ENCODE measurements around the gene HOXB1.

Gene HOXB1

DNA sequence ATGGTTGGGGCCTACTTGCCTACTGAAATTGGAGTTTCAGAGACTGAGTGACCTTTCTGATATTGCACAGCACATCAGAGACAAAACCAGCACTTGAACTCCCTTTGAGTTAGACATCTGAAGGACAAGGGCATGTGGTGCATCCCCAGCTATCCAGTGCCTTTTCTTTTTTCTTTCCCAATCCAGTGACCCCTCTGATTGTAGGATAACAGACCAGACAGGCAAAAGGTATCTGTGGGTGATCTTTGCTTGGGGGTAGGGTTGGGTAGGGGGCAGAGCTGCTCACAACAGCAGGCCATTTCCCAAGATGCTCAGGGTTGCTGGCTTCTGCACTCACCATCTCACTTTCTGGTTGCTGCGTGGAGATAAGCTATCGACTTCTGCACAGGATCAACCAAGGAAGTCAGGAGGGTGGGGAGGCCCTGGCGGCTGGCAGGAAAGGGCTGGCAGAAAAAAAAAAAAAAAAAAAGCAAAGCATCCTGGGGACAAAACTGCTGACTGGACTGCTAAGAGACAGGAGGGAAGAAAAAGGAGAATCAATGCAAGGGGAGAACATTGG lies 42.2 kb downstream of the HOXB1 start:
- TF ChIP-seq, protein P1, sequence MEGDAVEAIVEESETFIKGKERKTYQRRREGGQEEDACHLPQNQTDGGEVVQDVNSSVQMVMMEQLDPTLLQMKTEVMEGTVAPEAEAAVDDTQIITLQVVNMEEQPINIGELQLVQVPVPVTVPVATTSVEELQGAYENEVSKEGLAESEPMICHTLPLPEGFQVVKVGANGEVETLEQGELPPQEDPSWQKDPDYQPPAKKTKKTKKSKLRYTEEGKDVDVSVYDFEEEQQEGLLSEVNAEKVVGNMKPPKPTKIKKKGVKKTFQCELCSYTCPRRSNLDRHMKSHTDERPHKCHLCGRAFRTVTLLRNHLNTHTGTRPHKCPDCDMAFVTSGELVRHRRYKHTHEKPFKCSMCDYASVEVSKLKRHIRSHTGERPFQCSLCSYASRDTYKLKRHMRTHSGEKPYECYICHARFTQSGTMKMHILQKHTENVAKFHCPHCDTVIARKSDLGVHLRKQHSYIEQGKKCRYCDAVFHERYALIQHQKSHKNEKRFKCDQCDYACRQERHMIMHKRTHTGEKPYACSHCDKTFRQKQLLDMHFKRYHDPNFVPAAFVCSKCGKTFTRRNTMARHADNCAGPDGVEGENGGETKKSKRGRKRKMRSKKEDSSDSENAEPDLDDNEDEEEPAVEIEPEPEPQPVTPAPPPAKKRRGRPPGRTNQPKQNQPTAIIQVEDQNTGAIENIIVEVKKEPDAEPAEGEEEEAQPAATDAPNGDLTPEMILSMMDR (conservative IDR thresholded peaks at IDR 0.05; ENCODE audit: control insufficient read depth, insufficient read depth, low read depth, low read length) = no peak
- H3K4me3 ChIP-seq (ENCODE audit: control insufficient read depth, low read depth, low read length) = no peak overlapping the region
- DNase-seq (ENCODE audit: low read depth) = no peak

DNA sequence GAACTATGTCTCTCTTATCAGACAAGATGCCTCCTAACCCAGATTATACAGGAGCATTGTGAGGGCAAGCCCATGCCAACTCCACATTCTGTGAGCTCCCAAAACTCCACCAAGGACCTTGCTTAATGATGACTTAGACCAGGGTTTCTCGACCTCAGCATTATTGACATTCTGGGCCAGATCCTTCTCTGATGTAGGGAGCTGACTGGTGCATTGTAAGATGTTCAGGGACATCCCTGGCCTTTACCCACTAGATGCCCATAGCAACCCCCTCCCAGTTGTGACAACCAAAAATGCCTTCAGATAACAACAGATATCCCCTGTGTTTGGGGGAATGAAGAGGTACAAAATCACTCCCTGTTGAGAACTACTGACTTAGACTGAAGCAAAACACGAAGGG lies 43.6 kb downstream of the HOXB1 start:
- DNase-seq (ENCODE audit: low read depth) = no peak
- no peak overlapping the region for H3K4me3 ChIP-seq (ENCODE audit: control insufficient read depth, low read depth, low read length)
- TF ChIP-seq, protein P1 (conservative IDR thresholded peaks at IDR 0.05; ENCODE audit: control insufficient read depth, insufficient read depth, low read depth, low read length) = no peak

DNA sequence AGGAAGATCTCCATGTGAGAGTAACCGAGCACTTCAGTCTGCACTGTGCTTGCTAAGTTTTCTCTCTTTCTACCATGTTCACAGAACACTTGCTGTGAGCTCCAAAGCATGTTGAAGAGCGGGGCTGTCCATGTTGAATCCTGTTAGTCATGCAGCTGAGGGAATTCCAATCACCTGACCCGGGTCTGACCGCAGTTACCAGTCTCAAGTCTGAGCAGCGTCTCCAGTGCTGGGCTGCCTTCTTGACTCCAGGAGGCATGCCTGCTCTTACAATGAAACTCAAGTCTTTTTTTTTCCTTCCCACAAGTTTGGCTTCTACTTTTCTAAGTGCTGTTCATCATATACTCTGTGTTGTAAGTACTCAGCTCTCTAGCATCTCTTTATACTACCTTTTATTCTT lies 44.3 kb downstream of the HOXB1 start:
- H3K4me3 ChIP-seq (ENCODE audit: control insufficient read depth, low read depth, low read length) = no peak overlapping the region
- TF ChIP-seq, protein P1 (conservative IDR thresholded peaks at IDR 0.05; ENCODE audit: control insufficient read depth, insufficient read depth, low read depth, low read length) = peak; percentile 57
- DNase-seq (ENCODE audit: low read depth) = peak; percentile 99

DNA sequence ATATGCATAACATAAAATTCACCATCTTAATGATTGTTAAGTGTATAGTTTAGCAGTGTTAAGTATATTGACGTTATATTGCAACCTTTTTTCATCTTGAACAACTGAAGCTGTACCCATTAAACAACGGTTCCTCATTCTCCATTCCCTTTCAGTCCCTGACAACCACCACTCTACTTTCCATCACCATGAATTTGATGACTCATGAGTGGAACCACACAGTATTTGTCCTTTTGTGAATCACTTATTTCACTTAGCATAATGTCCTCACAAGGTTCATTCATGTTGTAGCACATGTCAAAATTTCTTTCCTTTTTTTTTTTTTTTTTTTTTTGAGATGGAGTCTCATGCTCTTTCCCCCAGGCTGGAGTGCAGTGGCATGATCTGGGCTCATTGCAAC lies 46.0 kb downstream of the HOXB1 start:
- H3K4me3 ChIP-seq (ENCODE audit: control insufficient read depth, low read depth, low read length) = no peak overlapping the region
- TF ChIP-seq, protein P1 (conservative IDR thresholded peaks at IDR 0.05; ENCODE audit: control insufficient read depth, insufficient read depth, low read depth, low read length) = no peak
- peak; percentile 89 for DNase-seq (ENCODE audit: low read depth)

DNA sequence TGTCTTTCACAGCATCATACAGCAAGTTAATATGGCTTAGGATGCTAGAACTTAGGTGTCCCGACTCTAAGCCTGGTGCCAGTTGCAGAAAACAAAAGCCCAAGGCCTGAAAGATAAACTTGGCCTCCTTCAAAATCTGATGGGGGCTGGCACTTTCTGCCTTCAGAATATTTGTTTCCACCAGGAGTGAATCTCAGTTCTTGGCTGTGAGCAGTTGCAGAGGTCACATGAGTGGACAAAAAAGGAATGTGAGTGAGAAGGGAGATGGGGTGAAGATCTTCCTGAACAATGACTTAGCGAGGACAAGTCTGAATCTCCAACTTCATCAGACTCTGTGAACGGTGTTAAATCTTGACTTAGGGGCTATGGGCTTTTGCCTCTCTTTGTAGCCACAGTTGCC lies 46.6 kb downstream of the HOXB1 start:
- H3K4me3 ChIP-seq (ENCODE audit: control insufficient read depth, low read depth, low read length) = no peak overlapping the region
- TF ChIP-seq, protein P1 (conservative IDR thresholded peaks at IDR 0.05; ENCODE audit: control insufficient read depth, insufficient read depth, low read depth, low read length) = no peak
- peak; percentile 72 for DNase-seq (ENCODE audit: low read depth)

DNA sequence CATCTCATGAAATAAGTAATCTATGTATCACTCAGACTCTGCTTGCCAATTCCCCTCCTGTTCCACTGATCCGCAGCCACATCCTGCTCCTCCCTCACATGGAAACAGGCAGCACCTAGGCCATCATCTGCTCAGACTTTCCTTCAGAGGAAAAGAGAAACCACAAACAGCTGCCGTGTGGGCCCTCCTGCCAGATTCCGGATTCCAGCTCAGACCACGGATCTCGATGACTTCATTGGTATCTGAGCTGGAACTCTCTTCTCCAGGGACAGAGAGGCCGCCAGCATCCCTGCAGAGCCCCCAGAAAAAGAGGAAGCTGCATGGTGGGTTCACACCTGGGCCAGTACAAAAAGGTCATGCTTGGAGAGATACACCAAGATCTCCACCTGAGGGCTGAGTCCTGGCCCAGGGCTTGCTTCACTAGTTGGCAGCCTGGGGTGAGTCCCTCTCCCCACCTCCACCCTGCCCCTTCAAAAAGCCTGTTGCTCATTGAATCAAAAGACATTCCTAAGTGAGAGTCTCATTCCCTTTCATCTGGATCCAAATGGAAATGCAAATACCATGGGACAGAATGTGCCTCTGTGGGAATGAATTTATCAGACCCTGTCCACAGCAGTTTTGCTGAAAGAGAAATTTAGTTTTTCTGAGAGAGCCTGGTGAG lies 47.2 kb downstream of the HOXB1 start:
- TF ChIP-seq, protein P1 (conservative IDR thresholded peaks at IDR 0.05; ENCODE audit: control insufficient read depth, insufficient read depth, low read depth, low read length) = no peak
- peak overlapping the region; percentile 25 for H3K4me3 ChIP-seq (ENCODE audit: control insufficient read depth, low read depth, low read length)
- DNase-seq (ENCODE audit: low read depth) = peak; percentile 99

Data from fibroblast of mammary gland (primary cell).